DND-41 (cell line): ENCODE measurements around the gene KAZN.

Experiments
- ATAC-seq: fragments of 200-7000 bp; cut with Tn5 transposase; 3 replicates; pipeline ENCODE4 v1.9.1; 2021; ENCODE audit warnings: low read depth; ENCODE audit not compliant: insufficient read depth
- DNase-seq: peaks from one replicate; pipeline ENCODE4 v3.0.0-alpha.2; 2020
- H2AFZ ChIP-seq: 2 replicates; pipeline ENCODE4 v1.6.0; 2012; ENCODE audit warnings: low read depth, low read length
- H3K27ac ChIP-seq: 2 replicates; pipeline ENCODE4 v1.5.1; 2012; ENCODE audit warnings: low read length, inconsistent platforms
- H3K27me3 ChIP-seq: fragments of 200-600 bp; sonication (generic); 2 replicates; pipeline ENCODE4 v1.6.0; 2012; ENCODE audit warnings: low read length, mild to moderate bottlenecking, inconsistent platforms; ENCODE audit not compliant: insufficient read depth, poor library complexity
- H3K36me3 ChIP-seq: 2 replicates; pipeline ENCODE4 v1.5.1; 2012; ENCODE audit warnings: low read length, inconsistent platforms; ENCODE audit not compliant: insufficient read depth
- H3K4me1 ChIP-seq: 2 replicates; pipeline ENCODE4 v1.5.1; 2012; ENCODE audit warnings: mild to moderate bottlenecking, low read length; ENCODE audit not compliant: insufficient read depth
- H3K4me2 ChIP-seq: 2 replicates; pipeline ENCODE4 v1.6.0; 2012; ENCODE audit warnings: mild to moderate bottlenecking, moderate library complexity, low read length, inconsistent platforms; ENCODE audit not compliant: insufficient read depth
- H3K4me3 ChIP-seq, 2 experiments: fragments of 200-600 bp in 1 of 2; shearing (Covaris generic) in 1 of 2; 2 replicates each; pipeline ENCODE4 v1.5.1; 2012 to 2016; ENCODE audit warnings: inconsistent platforms in 2 of 2, low read length in 2 of 2, mild to moderate bottlenecking in 2 of 2, low read depth in 1 of 2, moderate library complexity in 1 of 2
- H3K79me2 ChIP-seq: 2 replicates; pipeline ENCODE4 v1.6.0; 2012; ENCODE audit warnings: low read length, inconsistent platforms; ENCODE audit not compliant: insufficient read depth
- H3K9ac ChIP-seq: 2 replicates; pipeline ENCODE4 v1.6.0; 2012; ENCODE audit warnings: low read depth, mild to moderate bottlenecking, inconsistent platforms, low read length, moderate library complexity
- H3K9me3 ChIP-seq: 2 replicates; pipeline ENCODE4 v1.5.1; 2012; ENCODE audit warnings: low read length, moderate library complexity, mild to moderate bottlenecking, inconsistent platforms; ENCODE audit not compliant: insufficient read depth, severe bottlenecking
- H4K20me1 ChIP-seq: 2 replicates; pipeline ENCODE4 v1.6.0; 2012; ENCODE audit warnings: low read length; ENCODE audit not compliant: insufficient read depth
- EZH2 ChIP-seq: IDR thresholded peaks from 3 replicates; pipeline ENCODE4 v1.6.1; 2012; ENCODE audit warnings: borderline replicate concordance, low read depth, mild to moderate bottlenecking, moderate library complexity, low read length, inconsistent platforms; ENCODE audit not compliant: severe bottlenecking
- TF ChIP-seq, protein P1 (sequence below): IDR thresholded peaks from 2 replicates; pipeline ENCODE4 v1.5.1; 2012; ENCODE audit warnings: borderline replicate concordance, low read length, moderate library complexity, mild to moderate bottlenecking; ENCODE audit not compliant: poor library complexity, severe bottlenecking; ENCODE audit errors: extremely low read depth

KAZN gene

DNA sequence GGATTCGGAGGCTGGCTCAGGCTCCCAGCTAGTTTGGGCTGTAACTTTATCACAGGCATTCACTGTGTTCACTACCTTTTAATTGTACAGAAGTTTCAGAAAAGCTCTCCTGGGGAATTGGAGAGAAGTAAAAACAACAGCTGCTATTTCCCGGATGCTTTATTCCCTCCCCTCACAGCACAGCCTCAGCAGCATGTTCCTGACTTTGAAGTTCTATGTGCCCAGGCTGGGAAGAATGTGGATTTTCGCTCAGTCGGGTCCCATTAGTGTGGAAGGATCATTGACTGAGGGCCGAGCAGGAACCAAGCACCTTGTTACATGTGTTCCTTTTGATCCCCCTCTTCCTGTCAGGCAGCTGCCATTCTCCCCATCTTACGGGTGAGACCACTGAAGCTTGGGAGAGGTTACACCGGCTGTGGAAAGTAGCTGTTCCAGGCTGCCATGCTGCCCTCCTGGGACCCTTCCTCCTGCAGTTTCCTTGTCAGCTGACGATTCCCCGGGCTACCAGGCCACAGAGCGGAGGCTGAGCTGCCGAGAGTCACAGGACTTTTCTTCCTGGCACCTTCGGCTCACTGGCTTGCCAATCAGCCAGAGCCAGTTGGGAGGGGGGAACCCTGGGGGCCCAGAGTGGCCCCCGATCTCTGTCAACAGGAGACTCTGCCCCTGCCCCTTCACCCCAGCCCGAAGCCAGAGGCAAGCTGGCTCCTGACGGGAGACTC is 331.9 kb downstream of the KAZN start:
- Histone ChIP-seq H3K9me3 (no peaks in the 10 kb centered on the region), H4K20me1 (peaks cover 73% of the 10 kb centered on the region), H2AFZ (no peak overlapping the region), H3K4me2 (no peak overlapping the region), H3K27ac (no peak overlapping the region), H3K9ac (no peak overlapping the region), H3K27me3 (no peaks in the 10 kb centered on the region), H3K4me1 (peaks cover 9% of the 10 kb centered on the region), H3K36me3 (no peaks in the 10 kb centered on the region), H3K79me2 (peaks cover 44% of the 10 kb centered on the region), H3K4me3 (no peak overlapping the region)
- TF ChIP-seq, protein P1, sequence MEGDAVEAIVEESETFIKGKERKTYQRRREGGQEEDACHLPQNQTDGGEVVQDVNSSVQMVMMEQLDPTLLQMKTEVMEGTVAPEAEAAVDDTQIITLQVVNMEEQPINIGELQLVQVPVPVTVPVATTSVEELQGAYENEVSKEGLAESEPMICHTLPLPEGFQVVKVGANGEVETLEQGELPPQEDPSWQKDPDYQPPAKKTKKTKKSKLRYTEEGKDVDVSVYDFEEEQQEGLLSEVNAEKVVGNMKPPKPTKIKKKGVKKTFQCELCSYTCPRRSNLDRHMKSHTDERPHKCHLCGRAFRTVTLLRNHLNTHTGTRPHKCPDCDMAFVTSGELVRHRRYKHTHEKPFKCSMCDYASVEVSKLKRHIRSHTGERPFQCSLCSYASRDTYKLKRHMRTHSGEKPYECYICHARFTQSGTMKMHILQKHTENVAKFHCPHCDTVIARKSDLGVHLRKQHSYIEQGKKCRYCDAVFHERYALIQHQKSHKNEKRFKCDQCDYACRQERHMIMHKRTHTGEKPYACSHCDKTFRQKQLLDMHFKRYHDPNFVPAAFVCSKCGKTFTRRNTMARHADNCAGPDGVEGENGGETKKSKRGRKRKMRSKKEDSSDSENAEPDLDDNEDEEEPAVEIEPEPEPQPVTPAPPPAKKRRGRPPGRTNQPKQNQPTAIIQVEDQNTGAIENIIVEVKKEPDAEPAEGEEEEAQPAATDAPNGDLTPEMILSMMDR: no peak
- TF ChIP-seq EZH2: no peak
- no peak for ATAC-seq
- DNase-seq: no peak

- Histone ChIP-seq H3K9ac (no peak overlapping the region), H4K20me1 (peaks cover 71% of the 10 kb centered on the region), H3K79me2 (peaks cover 27% of the 10 kb centered on the region), H3K27me3 (no peaks in the 10 kb centered on the region), H3K4me3 (no peak overlapping the region), H2AFZ (no peak overlapping the region), H3K36me3 (no peaks in the 10 kb centered on the region), H3K27ac (no peak overlapping the region), H3K4me2 (no peak overlapping the region), H3K4me1 (no peaks in the 10 kb centered on the region), H3K9me3 (no peaks in the 10 kb centered on the region)
- TF ChIP-seq, protein P1: no peak
- no peak for TF ChIP-seq EZH2
- DNase-seq (no peak), ATAC-seq (no peak)
These were observed 333.7 kb downstream of the KAZN start for GRCh38 chr1:14932034-14932638.

GRCh38 chr1:14934867-14935266 is 336.4 kb downstream of the KAZN start:
- Histone ChIP-seq H3K27ac (no peak overlapping the region), H3K4me3 (no peak overlapping the region), H3K9ac (no peak overlapping the region), H3K79me2 (peaks cover 14% of the 10 kb centered on the region), H4K20me1 (peaks cover 64% of the 10 kb centered on the region), H3K36me3 (no peaks in the 10 kb centered on the region), H3K9me3 (no peaks in the 10 kb centered on the region), H3K4me2 (no peak overlapping the region), H2AFZ (no peak overlapping the region), H3K4me1 (no peaks in the 10 kb centered on the region), H3K27me3 (no peaks in the 10 kb centered on the region)
- DNase-seq: no peak
- TF ChIP-seq, protein P1: no peak
- no peak for TF ChIP-seq EZH2
- ATAC-seq: no peak
